Keratinocyte (primary cell): ENCODE results near the gene NEFH. TPM values are rescaled to one million over a fixed set of nuclear protein-coding genes. Genes with fewer than 3 reads are reported as not detected.

Source experiments
- DNase-seq: peaks from one replicate; pipeline ENCODE4 v3.0.0-alpha.2; 2011; ENCODE audit warnings: low read depth, missing footprints, low spot score
- FAIRE-seq: peaks from 2 replicates; lab custom pipeline; 2011; peaks lifted over from hg19 to GRCh38; lab: Jason Lieb, UNC
- H2AFZ ChIP-seq: 2 replicates; pipeline ENCODE4 v1.6.0; 2012; ENCODE audit warnings: low read length, control low read depth, inconsistent platforms; ENCODE audit not compliant: control insufficient read depth
- H3K27ac ChIP-seq: 2 replicates; pipeline ENCODE4 v1.5.1; 2011; ENCODE audit warnings: low read length; ENCODE audit not compliant: control insufficient read depth, insufficient read depth
- H3K27me3 ChIP-seq: 3 replicates; pipeline ENCODE4 v1.6.0; 2011; ENCODE audit warnings: low read length; ENCODE audit not compliant: control insufficient read depth, insufficient read depth; ENCODE audit errors: extremely low read depth
- H3K36me3 ChIP-seq, 2 experiments: 2 replicates in 1 of 2; 3 replicates in 1 of 2; pipeline ENCODE4 v1.5.1; 2011; ENCODE audit warnings: low read length in 2 of 2, mild to moderate bottlenecking in 1 of 2; ENCODE audit not compliant: control insufficient read depth in 2 of 2, insufficient read depth in 2 of 2; ENCODE audit errors: extremely low read depth in 1 of 2
- H3K4me1 ChIP-seq: 3 replicates; pipeline ENCODE4 v1.5.1; 2011; ENCODE audit warnings: low read length; ENCODE audit not compliant: control insufficient read depth, insufficient read depth; ENCODE audit errors: extremely low read depth
- H3K4me2 ChIP-seq: 3 replicates; pipeline ENCODE4 v1.6.0; 2011; ENCODE audit warnings: low read depth, low read length; ENCODE audit not compliant: control insufficient read depth, insufficient read depth; ENCODE audit errors: extremely low read depth
- H3K4me3 ChIP-seq, 3 experiments: fragments of 200-600 bp in 1 of 3; sonication (generic) in 1 of 3; 2 replicates in 2 of 3; 3 replicates in 1 of 3; pipeline ENCODE4 v1.5.1; 2011 to 2016; ENCODE audit warnings: low read length in 3 of 3, mild to moderate bottlenecking in 3 of 3, control low read depth in 2 of 3, inconsistent platforms in 1 of 3, low read depth in 1 of 3, mixed read lengths in 1 of 3, mixed run types in 1 of 3, moderate library complexity in 1 of 3; ENCODE audit not compliant: control insufficient read depth in 2 of 3, insufficient read depth in 2 of 3; ENCODE audit errors: extremely low read depth in 1 of 3
- H3K79me2 ChIP-seq: 2 replicates; pipeline ENCODE4 v1.6.0; 2012; ENCODE audit warnings: low read length; ENCODE audit not compliant: control insufficient read depth, insufficient read depth
- H3K9ac ChIP-seq: 3 replicates; pipeline ENCODE4 v1.6.0; 2011; ENCODE audit warnings: low read length; ENCODE audit not compliant: control insufficient read depth, insufficient read depth; ENCODE audit errors: extremely low read depth
- H3K9me1 ChIP-seq: 3 replicates; pipeline ENCODE4 v1.6.0; 2011; ENCODE audit warnings: low read length; ENCODE audit not compliant: control insufficient read depth, insufficient read depth; ENCODE audit errors: extremely low read depth
- H3K9me3 ChIP-seq: 2 replicates; pipeline ENCODE4 v1.5.1; 2012; ENCODE audit warnings: low read depth, low read length; ENCODE audit not compliant: control insufficient read depth
- H4K20me1 ChIP-seq: 3 replicates; pipeline ENCODE4 v1.6.0; 2011; ENCODE audit warnings: low read length; ENCODE audit not compliant: control insufficient read depth, insufficient read depth; ENCODE audit errors: extremely low read depth
- CTCF ChIP-seq, 3 experiments: IDR thresholded peaks in 1 of 3; conservative IDR thresholded peaks in 1 of 3; optimal IDR thresholded peaks in 1 of 3; 2 replicates in 2 of 3; 3 replicates in 1 of 3; pipeline versions ENCODE3 to v1.5.1; 2011; ENCODE audit warnings: low read length in 3 of 3, mild to moderate bottlenecking in 3 of 3, moderate library complexity in 2 of 3, control low read depth in 1 of 3, inconsistent platforms in 1 of 3; ENCODE audit not compliant: insufficient read depth in 2 of 3; ENCODE audit errors: extremely low read depth in 1 of 3
- EZH2 ChIP-seq: IDR thresholded peaks from one replicate; pipeline ENCODE4 v1.6.1; 2012; ENCODE audit warnings: inconsistent platforms, mild to moderate bottlenecking, low read length, moderate library complexity
- dilution Hi-C: fragments of 300-500 bp; cut with MboI; formaldehyde crosslinking; loops from one replicate; pipeline ENCODE4 v1.7.0; 2020; ENCODE audit warnings: low sequenced_read_pairs; ENCODE audit not compliant: extremely low pct_ligation_motif_present
- polyA plus RNA-seq, 5 experiments: library from polyadenylated mRNA; depleted of rRNA in 3 of 5; stranded (reverse) in 3 of 5; stranded (forward) in 1 of 5; unstranded in 1 of 5; fragments of >200 nt; gene quantifications; 1 replicate in 1 of 5; 2 replicates in 3 of 5; 3 replicates in 1 of 5; pipeline versions ENCODE4 v1.2.1 to v1.2.3, GENCODE V29; 2011 to 2012; ENCODE audit warnings: missing spikeins in 2 of 5, low read depth in 1 of 5, low replicate concordance in 1 of 5

Gene NEFH
- polyA plus RNA-seq, 1 donor (not counting 4 experiments of a cell fraction or from before 2014, with no cell fraction given) = 0.07 TPM

GRCh38 chr22:29476116-29476515 lies 3.9 kb upstream of the NEFH start:
- Histone ChIP-seq H3K79me2 (no peaks in the 10 kb centered on the region), H4K20me1 (peaks cover 4% of the 10 kb centered on the region), H3K4me1 (no peaks in the 10 kb centered on the region), H3K27ac (no peak overlapping the region), H3K4me3 (no peak overlapping the region), H3K36me3 (no peaks in the 10 kb centered on the region), H3K9me3 (no peaks in the 10 kb centered on the region), H3K9me1 (no peaks in the 10 kb centered on the region), H3K9ac (no peak overlapping the region), H3K27me3 (peaks cover 48% of the 10 kb centered on the region), H2AFZ (no peak overlapping the region), H3K4me2 (no peak overlapping the region)
- FAIRE-seq (no peak), DNase-seq (no peak)
- dilution Hi-C loops = no loop called here
- TF ChIP-seq CTCF (optimal IDR thresholded peaks at IDR 0.05 in 1 of 3, IDR thresholded peaks at IDR 0.05 in 1 of 3, conservative IDR thresholded peaks at IDR 0.05 in 1 of 3; ENCODE audit: extremely low read depth in 1 of 3, insufficient read depth in 2 of 3, low read length in 3 of 3) = no peak
- no peak for TF ChIP-seq EZH2

- H3K27me3 ChIP-seq = peaks cover 59% of the 10 kb centered on the region
- H3K9ac ChIP-seq = no peak overlapping the region
- no peak overlapping the region for H3K4me2 ChIP-seq
- no peaks in the 10 kb centered on the region for H3K9me3 ChIP-seq
- dilution Hi-C loops = no loop called here
- peaks cover 4% of the 10 kb centered on the region for H4K20me1 ChIP-seq
- no peaks in the 10 kb centered on the region for H3K9me1 ChIP-seq
- H2AFZ ChIP-seq = no peak overlapping the region
- H3K4me1 ChIP-seq = no peaks in the 10 kb centered on the region
- FAIRE-seq (no peak), DNase-seq (no peak)
- H3K36me3 ChIP-seq = no peaks in the 10 kb centered on the region
- no peaks in the 10 kb centered on the region for H3K79me2 ChIP-seq
- H3K4me3 ChIP-seq = no peak overlapping the region
- TF ChIP-seq EZH2 (no peak), CTCF (optimal IDR thresholded peaks at IDR 0.05 in 1 of 3, IDR thresholded peaks at IDR 0.05 in 1 of 3, conservative IDR thresholded peaks at IDR 0.05 in 1 of 3; ENCODE audit: extremely low read depth in 1 of 3, insufficient read depth in 2 of 3, low read length in 3 of 3) (no peak)
- no peak overlapping the region for H3K27ac ChIP-seq
These were observed 2.2 kb upstream of the NEFH start for GRCh38 chr22:29477723-29478318.
